C1 segment of cervical spinal cord (tissue), 14 donors: ENCODE results near the gene RBM4.

Experiments
- DNase-seq, 14 donors: peaks; one replicate each; lab custom pipeline; 2025; lab: John Stamatoyannopoulos, UW

The RBM4 gene

DNA sequence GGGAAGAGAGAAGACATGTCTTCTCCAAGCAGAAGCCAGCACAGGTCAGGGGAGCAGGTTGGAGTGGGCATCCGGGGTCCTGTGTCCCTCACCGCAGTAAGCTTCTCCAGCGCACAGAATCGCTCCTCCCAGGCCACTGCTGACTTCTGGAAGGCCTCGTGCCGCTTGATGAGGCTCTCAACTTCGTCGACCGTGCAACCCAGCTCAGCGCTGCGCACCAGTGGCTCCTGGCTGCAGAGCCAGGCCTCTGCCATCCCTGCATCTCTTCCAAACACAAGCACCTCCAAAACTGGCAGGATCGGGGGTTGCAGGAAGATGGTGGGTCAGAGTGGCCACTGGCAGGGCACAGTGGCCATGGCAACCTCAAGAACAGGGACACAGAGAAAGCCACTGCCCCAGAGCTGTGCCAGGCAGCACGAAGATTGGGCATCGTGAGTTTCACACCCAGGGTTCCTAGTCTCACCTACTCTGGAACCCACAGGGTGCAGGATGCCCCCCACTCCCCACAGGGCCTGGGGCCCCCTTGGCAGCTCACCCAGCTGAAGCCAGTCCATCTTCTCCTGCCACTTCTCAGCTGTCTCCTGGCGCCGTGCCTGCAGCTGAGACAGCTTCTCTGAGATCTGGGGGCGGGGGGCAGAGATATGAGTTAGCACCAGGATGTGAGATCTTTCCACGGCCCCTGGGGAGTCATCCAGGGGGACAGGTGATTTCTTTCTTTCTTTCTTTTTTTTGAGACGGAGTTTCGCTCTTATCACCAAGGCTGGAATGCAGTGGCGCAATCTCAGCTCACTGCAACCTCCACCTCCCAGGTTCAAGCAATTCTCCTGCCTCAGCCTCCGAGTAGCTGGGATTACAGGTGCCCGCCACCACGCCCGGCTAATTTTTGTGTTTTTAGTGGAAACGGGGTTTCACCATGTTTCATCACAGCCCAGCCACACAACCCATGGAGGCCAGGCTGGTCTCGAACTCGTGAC is 50.3 kb downstream of the RBM4 start:
- no peak for DNase-seq

DNA sequence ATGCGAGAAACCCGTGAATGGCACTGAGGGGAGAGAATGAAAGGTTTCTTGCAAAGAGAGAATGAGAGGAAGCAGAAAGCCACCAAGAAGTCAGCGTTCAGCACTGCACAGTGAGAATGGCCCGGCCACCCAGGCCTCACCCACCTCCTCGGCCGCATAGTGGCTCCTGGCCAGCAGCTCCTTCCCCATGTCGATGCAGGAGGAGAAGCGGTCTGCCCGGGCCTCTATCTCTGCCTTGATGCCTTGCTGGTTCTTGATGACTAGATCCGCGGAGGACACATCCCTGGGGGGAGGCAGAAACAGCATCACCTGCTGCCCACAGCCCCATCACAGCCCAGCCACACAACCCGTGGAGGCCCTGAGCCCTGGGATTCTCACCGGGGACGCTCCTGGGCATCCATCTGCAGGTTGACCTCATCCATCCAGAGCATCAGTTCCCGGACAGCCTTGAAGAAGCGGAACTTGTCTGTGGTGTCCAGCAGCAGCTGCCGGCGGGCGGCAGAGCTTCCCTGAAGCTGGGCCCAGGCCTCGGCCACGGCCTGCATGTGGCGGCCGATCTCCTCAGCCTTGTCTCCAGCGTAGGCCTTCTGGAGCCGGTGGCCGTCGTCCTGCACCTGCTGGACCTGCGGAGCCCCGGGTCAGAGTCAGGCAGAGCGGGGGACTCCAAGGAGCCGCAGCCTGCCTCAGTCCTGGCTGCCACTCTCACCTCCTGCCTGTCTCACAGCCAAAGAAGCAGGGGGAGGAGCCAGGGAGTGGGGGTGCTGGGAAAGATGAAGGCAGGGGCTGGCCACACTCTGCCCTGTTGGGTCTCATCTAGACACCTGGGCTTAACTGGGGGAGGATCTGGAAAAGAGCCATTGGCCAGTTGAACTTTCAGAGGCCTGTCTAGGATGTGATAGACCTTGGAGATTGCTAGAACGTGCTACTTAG is 51.4 kb downstream of the RBM4 start:
- DNase-seq: peak in 1 of 14 donors; percentile 28

DNA sequence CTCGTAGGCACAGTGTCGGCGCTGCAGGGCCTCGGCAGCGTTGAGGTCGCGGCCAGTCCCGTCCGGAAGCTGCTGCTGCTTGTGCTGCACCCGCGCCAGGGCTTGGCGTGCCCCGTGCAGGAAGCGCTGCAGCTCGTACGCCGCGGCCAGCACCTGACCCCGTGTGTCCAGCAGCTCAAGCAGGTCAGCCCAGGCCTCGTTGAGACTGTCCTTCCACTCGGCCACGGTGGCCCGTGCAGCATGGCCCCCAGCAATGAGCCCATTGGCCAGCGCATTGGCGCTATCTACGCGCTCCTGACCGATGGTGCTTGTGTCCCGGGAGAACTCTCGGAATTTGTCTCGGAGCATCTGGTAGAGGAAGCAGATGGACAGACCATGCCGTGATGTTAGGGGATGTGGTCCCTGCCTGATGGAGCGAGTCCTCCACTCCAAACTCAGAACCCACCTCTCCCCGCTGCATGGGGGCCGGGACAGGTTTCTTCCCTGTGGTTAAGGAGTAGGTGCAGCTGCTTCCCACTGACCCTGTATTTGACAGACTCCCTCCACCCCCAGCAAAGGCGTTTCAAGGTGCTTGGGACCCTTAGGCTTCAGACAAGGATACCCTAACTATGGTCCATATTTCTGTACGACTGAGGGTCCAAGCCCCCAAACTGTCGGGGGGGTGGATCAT is 52.9 kb downstream of the RBM4 start:
- DNase-seq: no peak

DNA sequence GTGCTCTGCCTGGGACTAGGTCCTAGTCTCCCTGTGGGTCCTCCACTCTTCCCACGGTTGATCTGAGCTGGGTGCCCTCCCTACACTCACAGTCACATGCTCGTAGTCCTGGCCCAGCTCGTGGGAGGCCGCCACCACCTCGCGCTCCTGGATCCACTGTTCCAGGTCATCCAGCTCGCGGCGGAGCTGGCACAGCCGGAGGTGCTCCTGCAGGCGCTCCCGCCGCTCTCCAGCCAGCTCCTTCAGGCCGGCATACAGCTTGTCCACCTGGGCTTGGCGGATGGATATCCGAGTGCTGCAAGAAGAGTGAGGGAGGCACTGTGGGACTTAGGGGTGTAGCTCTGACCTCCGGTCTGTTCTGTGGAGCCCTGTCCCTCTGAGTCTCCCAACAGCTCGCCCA is 53.9 kb downstream of the RBM4 start:
- DNase-seq: peak in 1 of 14 donors; percentile 31

DNA sequence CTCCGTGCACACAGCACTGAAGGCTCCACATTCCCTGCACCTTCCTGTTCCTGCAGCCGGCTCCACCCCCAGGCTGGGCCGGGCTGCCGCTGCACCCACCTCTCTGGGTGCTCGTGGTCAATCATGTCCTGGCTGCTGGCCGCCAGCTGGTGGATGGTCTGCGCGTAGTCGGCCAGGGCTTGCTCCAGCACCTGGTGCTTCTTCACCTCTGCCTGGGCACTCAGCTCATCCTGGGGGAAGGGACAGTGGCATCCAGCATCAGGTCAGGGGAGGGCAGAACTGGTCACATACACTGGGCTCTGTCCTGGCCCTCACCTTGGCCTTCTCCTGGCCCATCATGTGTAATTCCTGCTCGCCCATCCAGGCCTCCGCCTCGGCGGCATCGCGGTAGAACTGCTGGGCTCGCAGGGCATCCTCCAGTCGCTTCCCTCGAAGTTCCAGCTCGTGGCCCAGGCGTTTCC is 54.4 kb downstream of the RBM4 start:
- DNase-seq: no peak

DNA sequence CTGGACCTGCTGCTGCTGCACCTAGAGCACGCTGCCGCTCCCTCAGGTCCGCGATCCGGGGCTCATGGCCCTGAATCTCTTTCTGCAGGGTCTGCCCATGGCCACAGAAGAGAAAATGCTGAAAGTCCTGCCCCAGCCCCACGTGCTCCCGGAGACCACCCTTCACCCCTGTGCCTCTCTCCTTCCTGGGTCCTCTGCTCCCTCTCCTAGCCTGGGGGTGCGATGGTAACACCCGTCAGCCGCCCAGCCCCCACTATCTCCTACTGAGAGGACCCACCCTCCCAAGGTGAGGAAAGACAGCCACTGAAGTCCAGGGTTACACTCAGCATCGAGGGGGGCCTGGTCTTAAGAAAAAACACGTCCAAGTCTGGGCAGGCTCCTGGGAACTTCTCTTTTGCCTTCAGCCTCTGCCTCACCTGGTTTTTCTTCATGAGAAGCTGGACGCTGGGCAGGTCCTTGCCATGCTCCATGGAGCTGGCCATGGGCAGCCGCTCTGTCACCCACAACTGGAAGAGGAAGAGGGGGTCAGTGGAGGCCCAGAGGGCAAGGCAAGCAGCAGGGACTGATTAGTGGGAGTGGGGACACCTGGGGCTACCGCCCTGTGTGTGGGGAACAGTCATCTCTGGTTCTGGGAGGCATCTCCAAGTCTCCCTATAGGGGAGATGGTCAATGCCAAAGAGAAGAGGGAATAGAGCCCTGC is 55.0 kb downstream of the RBM4 start:
- DNase-seq: no peak

DNA sequence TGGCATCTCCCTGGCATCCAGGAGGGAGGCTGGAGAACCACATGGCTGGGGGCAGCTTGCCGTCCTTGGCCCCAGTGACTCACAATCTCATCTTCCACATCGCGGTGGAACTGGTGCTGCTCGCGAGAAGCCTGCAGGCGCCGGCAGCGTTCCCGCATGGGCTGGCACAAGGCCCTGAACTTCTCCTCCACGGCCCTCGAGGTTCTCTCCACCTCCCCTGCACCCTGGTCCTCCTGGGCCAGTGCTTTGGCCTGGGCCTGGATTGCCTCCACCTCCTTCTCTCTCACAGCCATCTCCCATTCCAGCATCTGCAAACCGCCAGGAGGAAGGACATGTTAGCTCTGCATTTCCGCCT is 55.5 kb downstream of the RBM4 start:
- DNase-seq: peak in 1 of 14 donors; percentile 46

DNA sequence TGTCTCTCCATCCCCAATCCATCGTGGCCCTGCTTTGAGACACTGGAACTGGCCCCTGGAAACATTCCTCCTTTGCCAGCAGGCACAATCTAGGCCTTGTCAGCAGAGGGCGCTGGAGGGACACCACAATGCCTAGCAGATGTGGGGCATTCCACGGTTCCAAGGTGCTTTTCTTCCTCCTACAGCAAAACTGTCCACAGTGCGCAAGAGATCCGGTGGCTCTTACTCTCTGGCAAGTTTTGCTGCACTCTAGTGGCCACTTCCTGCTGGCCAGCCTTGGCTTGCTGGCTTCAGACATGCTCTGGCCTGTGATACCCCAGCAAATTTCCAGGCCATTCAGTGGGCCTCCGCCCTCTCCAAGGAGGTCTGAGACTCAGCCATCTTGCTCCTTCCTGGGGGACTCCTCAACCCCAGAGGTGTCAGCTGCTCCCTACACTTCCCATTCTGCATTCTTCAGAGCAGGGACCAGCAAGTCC is 56.3 kb downstream of the RBM4 start:
- peak in 13 of 14 donors; percentile 11 to 76 (median 57) for DNase-seq
